ENCODE measurements around the gene BNC2. TPM values are rescaled to one million over a fixed set of nuclear protein-coding genes. Genes with fewer than 3 reads are reported as not detected.

The BNC2 gene
- total RNA-seq, 2 donors from 2014 or later, result 2.1 to 20.0 TPM

DNA sequence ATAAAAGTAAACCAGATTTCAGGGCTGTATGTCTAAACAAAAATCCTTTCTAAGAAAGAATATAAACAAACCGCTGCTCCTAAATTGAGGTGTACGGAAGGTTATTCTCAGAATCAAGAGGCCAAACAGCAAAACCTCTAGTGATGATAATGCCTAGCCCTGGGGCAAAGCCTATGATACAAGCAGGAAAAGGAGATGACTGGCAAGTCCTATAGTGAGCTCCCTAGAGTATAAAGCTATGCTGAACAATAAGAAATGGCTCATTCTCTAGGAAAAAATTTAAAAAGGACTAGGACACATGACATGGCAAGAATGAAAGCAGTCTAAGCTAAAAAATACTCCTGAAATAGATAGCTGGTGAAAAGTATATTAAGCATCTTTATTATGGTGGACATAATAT lies 187.1 kb downstream of the BNC2 start:
- DNase-seq, result no peak
- H3K27ac ChIP-seq, result no peak overlapping the region
- H3K9me3 ChIP-seq, result no peaks in the 10 kb centered on the region
- no peaks in the 10 kb centered on the region for H3K4me1 ChIP-seq
- intact Hi-C loops (cut with DNase I), result no loop called here
- H3K36me3 ChIP-seq, result no peaks in the 10 kb centered on the region
- no peaks in the 10 kb centered on the region for H3K27me3 ChIP-seq
- H3K9ac ChIP-seq (ENCODE audit: low read depth in 2 of 2, low read length in 2 of 2), result no peak overlapping the region
- H3K4me3 ChIP-seq, result no peak overlapping the region
- TF ChIP-seq, protein P1, sequence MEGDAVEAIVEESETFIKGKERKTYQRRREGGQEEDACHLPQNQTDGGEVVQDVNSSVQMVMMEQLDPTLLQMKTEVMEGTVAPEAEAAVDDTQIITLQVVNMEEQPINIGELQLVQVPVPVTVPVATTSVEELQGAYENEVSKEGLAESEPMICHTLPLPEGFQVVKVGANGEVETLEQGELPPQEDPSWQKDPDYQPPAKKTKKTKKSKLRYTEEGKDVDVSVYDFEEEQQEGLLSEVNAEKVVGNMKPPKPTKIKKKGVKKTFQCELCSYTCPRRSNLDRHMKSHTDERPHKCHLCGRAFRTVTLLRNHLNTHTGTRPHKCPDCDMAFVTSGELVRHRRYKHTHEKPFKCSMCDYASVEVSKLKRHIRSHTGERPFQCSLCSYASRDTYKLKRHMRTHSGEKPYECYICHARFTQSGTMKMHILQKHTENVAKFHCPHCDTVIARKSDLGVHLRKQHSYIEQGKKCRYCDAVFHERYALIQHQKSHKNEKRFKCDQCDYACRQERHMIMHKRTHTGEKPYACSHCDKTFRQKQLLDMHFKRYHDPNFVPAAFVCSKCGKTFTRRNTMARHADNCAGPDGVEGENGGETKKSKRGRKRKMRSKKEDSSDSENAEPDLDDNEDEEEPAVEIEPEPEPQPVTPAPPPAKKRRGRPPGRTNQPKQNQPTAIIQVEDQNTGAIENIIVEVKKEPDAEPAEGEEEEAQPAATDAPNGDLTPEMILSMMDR (IDR thresholded peaks at IDR 0.05), result no peak

GRCh38 chr9:16682273-16682672 lies 188.2 kb downstream of the BNC2 start:
- H3K36me3 ChIP-seq, result no peaks in the 10 kb centered on the region
- no peaks in the 10 kb centered on the region for H3K27me3 ChIP-seq
- no peak overlapping the region for H3K4me3 ChIP-seq
- TF ChIP-seq, protein P1 (IDR thresholded peaks at IDR 0.05), result no peak
- no peak overlapping the region for H3K9ac ChIP-seq (ENCODE audit: low read depth in 2 of 2, low read length in 2 of 2)
- H3K9me3 ChIP-seq, result no peaks in the 10 kb centered on the region
- intact Hi-C loops (cut with DNase I), result no loop called here
- no peak for DNase-seq
- no peak overlapping the region for H3K27ac ChIP-seq
- no peaks in the 10 kb centered on the region for H3K4me1 ChIP-seq

- Histone ChIP-seq H3K36me3 (no peaks in the 10 kb centered on the region), H3K9ac (ENCODE audit: low read depth in 2 of 2, low read length in 2 of 2) (no peak overlapping the region), H3K27ac (no peak overlapping the region), H3K9me3 (no peaks in the 10 kb centered on the region), H3K4me3 (no peak overlapping the region), H3K4me1 (no peaks in the 10 kb centered on the region), H3K27me3 (no peaks in the 10 kb centered on the region)
- TF ChIP-seq, protein P1 (IDR thresholded peaks at IDR 0.05), result no peak
- intact Hi-C loops (cut with DNase I), result no loop called here
- no peak for DNase-seq
Observed at GRCh38 chr9:16681652-16681987, 188.8 kb downstream of the BNC2 start.

- DNase-seq, result no peak
- no peaks in the 10 kb centered on the region for H3K4me1 ChIP-seq
- no peak overlapping the region for H3K4me3 ChIP-seq
- H3K36me3 ChIP-seq, result no peaks in the 10 kb centered on the region
- intact Hi-C loops (cut with DNase I), result no loop called here
- H3K27ac ChIP-seq, result no peak overlapping the region
- TF ChIP-seq, protein P1 (IDR thresholded peaks at IDR 0.05), result no peak
- H3K9ac ChIP-seq (ENCODE audit: low read depth in 2 of 2, low read length in 2 of 2), result no peak overlapping the region
- H3K9me3 ChIP-seq, result no peaks in the 10 kb centered on the region
- no peaks in the 10 kb centered on the region for H3K27me3 ChIP-seq
Observed at GRCh38 chr9:16680975-16681651, 189.4 kb downstream of the BNC2 start.

DNA sequence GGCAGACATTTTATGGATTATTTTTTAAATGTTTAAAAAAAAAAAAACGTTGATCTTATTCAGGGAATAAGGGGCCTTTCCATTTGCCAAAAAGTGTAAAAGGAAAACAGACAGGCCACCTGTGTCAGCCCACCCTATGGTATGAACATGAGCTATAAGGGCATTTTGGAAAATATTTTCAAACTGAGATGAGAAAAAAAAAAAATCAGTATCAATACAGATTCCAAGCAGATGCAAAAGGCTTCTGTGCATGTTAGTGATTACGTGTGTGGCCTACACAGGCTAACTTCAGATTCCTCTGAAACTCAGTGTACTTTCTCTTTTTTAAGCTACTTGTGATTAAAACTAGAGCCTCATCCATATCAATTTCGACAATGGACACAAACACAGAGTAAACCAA lies 189.9 kb downstream of the BNC2 start:
- Histone ChIP-seq H3K4me1 (no peaks in the 10 kb centered on the region), H3K36me3 (no peaks in the 10 kb centered on the region), H3K27ac (no peak overlapping the region), H3K9ac (ENCODE audit: low read depth in 2 of 2, low read length in 2 of 2) (no peak overlapping the region), H3K4me3 (no peak overlapping the region), H3K9me3 (no peaks in the 10 kb centered on the region), H3K27me3 (no peaks in the 10 kb centered on the region)
- intact Hi-C loops (cut with DNase I), result no loop called here
- no peak for DNase-seq
- TF ChIP-seq, protein P1 (IDR thresholded peaks at IDR 0.05), result no peak

Measured in colonic mucosa (tissue), 4 donors.